Stimulated activated CD8-positive, alpha-beta memory T cell treated with anti-CD3 and anti-CD28 coated beads, Interleukin-7, amount 100 ng/mL, for 4 hours (primary cell): ENCODE data around the gene ZNF800.

Source experiments
- DNase-seq, 2 donors: peaks; one replicate each; pipeline ENCODE4 v3.0.0-alpha.2; 2020; ENCODE audit warnings: low read depth in 2 of 2

Gene ZNF800

DNA sequence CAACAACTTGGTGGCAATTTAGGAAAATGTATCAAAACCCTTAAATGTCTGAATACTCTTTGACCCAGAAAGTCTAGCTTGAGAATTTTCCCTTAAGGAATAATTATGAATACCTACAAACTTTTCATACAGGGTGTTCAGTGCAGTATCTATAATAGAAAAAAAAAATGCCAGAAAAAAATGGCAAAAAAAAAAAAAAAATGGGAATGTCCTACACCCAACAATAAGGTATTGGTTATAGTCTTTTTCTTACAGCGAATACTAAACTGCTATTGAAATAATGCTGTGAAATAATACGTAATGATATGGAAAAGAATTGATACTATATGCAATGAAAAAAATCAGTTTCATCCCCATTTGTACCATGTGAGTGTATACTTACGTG is 44.3 kb downstream of the ZNF800 start:
- DNase-seq = no peak

DNA sequence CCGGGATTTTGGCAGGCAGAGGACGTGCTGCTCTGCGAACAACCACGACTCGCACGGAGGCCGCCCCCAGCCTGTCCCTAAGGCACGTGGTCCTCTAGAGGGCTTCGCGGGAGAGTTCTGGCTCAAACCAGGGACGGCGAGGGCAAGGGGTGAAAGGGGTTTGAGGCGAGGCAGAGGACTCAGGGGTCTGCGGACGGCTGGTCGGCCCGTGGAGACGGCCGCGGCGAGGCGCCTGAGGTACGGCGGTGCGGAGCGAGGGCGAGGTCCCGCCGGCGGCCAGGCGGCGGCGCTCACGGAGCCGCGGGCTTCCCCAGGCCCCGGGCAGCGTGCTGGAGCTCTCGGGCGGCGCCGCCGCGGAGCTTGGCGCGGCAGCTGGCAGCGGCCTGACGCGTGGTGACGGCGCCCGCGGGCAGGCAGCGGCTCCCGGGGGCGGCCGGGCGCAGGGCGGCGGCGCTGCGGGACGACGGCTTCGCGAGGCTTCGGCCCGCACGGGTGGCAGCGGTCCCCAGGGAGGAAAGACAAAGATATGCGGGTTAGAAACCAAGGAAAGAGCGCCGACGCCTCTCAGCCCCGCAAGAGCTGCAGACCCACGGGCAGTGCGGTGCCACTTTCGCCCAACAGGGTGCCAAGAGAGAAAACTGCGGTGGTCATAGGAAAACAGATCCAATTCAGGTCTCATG is 44.8 kb downstream of the ZNF800 start:
- DNase-seq = peak; percentile 14 to 68

DNA sequence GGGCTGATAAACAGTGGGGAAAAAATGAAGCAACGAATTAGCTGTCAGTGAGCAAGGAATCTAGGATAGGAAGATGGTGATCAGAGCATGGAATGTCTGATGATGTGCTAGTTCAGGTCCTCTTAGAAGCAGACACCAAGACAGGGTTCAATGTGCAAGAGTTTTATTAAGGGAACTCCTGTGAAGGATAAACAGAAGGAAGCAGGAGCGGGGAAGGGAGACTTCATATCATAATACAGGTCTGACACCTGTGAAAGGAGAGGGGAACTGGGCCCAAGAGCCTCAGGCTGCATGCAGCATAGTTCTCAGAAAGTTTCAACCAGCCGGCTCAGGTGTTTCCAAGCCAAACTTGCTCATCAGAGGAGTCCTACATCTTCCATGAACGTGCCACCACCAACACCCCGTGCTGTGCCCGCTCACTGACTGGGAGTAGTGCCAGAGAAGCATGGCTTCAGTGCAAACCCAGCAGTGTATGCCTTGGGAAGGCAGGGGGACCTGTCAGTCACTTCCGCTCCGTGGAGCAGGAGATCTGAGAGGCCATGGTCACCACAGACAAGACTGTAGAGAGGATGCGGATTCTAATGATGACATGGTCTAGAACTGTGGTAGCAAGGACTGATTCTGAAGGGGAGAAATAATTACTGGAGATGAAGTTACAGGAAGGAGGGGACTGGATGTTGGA is 45.8 kb downstream of the ZNF800 start:
- no peak for DNase-seq

DNA sequence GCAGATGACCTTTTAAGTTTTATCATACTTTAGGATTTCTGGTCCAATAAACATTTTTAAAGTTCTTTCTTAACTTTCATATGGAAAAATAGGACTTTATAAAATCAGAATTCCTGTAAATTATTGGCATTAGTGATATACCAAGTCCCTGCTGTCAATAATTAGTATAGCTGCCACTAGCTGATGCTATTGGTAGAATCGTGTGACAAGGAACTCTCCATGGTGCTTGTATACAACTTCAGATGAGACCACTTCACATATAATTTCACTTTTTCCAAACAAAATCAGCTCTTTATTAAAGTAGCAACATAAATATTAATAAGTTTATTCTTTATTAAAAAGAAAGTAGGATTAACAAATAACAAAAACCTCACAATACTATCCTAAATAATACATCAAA is 49.9 kb downstream of the ZNF800 start:
- no peak for DNase-seq

DNA sequence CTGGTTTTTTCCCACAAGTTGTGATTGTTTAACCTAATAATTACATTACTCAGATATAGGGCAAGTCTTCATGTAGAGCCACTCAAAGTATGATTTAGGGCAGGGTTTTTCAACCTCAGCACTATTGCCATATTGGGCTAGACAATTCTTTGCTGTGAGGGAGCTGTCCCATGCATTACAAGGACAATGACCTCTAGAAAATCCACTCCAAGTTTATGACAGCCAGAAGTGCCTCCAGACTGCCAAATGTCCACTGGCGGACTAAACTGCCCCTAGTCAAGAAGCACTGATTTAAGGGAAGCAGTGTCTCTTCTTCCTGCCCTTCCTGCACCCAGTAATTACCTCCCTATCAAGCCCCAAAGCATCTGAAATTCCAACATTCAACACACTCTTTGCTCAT is 54.4 kb downstream of the ZNF800 start:
- DNase-seq = no peak

DNA sequence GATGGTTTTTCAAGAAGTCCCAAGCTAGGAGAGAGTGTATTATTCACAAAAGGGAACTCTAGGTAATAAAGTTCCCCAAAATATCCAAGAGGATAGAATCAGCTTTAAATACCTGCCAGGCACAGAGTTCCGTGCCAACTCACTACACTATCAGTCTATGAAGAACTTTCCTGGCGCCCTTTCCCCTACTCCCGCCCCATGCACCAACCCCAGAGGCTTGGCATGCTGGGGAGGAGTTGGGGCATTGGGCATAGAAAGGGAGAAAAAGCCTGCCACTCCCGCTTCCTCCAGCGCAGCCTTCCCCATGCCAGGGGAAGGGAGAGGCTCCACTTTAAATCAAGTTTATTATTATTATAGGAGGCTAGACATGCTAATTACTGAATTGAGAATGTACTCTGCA is 54.9 kb downstream of the ZNF800 start:
- no peak for DNase-seq

- DNase-seq = no peak
Measured at GRCh38 chr7:127336458-127336857, 56.0 kb downstream of the ZNF800 start.

- no peak for DNase-seq
Measured at GRCh38 chr7:127332880-127333279, 59.6 kb downstream of the ZNF800 start.

- no peak for DNase-seq
Measured at GRCh38 chr7:127330070-127330469, 62.4 kb downstream of the ZNF800 start.

GRCh38 chr7:127322832-127323493 is 69.5 kb downstream of the ZNF800 start:
- no peak for DNase-seq

DNA sequence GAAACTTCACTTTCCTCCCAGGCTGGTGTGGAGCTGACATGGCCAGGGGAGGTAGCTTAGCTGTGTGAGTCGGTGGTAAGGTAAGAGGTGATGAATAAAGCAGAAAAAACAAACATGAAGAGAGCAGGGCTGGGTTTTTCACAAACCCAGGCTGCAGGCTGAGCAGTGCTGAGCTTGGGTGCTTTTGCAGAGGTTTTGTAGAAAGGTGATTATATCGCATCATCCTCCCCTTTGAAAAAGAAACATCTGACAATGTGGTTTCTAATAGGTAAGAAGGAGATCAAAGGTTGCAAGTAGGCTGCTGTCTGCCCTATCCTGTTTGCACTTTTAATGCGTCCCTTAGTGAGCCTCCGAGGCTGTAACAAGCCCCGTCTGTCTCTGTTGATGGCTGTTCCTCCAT is 70.2 kb downstream of the ZNF800 start:
- no peak for DNase-seq

DNA sequence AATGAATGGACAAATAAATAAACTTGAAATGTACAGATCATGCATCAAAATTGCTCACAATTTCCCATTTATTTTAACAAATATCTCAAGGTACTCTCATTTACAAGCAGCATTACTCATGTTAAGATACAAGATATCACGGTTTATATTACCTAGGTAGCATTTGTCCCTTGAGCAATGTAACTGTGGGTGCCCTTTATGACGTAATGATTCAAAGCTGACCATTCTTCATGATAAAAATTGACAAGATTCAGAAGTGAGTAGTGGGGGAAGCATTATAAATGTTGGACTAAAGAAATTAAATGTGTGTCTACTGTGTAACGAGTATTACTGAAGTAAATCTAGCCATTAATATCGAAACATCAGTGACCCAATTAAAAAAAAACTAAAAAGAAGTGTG is 71.5 kb downstream of the ZNF800 start:
- DNase-seq = no peak
